ENCODE data around the gene ZNF397. TPM values are rescaled to one million over a fixed set of nuclear protein-coding genes. Genes with fewer than 3 reads are reported as not detected.

Gene ZNF397
- total RNA-seq, 1 experiment from 2014 or later: 9.8 TPM

GRCh38 chr18:35278085-35278484 lies 37.3 kb downstream of the ZNF397 start:
- no peak overlapping the region for H3K27ac ChIP-seq (ENCODE audit: low read length)
- peaks cover 29% of the 10 kb centered on the region for H3K9me3 ChIP-seq (ENCODE audit: control insufficient read depth, insufficient read depth, low read depth, low read length)
- BruUV-seq (replicated peaks): no TSS peak
- H3K4me1 ChIP-seq (ENCODE audit: control insufficient read depth, insufficient read depth, low read length): no peaks in the 10 kb centered on the region
- H3K36me3 ChIP-seq (ENCODE audit: control insufficient read depth, insufficient read depth, low read length): no peaks in the 10 kb centered on the region
- TF ChIP-seq TCF7L2 (IDR thresholded peaks at IDR 0.05; ENCODE audit: low read depth, low read length) (no peak), SIN3A (IDR thresholded peaks at IDR 0.05; ENCODE audit: borderline replicate concordance, insufficient read depth, low read depth, low read length) (no peak), POLR2AphosphoS5 (IDR thresholded peaks at IDR 0.05; ENCODE audit: low read depth, low read length) (no peak), REST (IDR thresholded peaks at IDR 0.05; ENCODE audit: insufficient read depth in 1 of 2, low read depth in 2 of 2, low read length in 1 of 2) (no peak)
- TF ChIP-seq, protein P1, sequence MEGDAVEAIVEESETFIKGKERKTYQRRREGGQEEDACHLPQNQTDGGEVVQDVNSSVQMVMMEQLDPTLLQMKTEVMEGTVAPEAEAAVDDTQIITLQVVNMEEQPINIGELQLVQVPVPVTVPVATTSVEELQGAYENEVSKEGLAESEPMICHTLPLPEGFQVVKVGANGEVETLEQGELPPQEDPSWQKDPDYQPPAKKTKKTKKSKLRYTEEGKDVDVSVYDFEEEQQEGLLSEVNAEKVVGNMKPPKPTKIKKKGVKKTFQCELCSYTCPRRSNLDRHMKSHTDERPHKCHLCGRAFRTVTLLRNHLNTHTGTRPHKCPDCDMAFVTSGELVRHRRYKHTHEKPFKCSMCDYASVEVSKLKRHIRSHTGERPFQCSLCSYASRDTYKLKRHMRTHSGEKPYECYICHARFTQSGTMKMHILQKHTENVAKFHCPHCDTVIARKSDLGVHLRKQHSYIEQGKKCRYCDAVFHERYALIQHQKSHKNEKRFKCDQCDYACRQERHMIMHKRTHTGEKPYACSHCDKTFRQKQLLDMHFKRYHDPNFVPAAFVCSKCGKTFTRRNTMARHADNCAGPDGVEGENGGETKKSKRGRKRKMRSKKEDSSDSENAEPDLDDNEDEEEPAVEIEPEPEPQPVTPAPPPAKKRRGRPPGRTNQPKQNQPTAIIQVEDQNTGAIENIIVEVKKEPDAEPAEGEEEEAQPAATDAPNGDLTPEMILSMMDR (IDR thresholded peaks at IDR 0.05): no peak
- in situ Hi-C loops (cut with HindIII; ENCODE audit: low pct_unique_long_range_greater_than_20kb, low sequenced_read_pairs) (no loop called here), intact Hi-C loops (cut with micrococcal nuclease; ENCODE audit: unreplicated experiment) (no loop called here)
- ChIA-PET CTCF (no interaction called here), POLR2A (no interaction called here)
- no peak for ATAC-seq
- no peak for DNase-seq (ENCODE audit: low read depth, low spot score)
- H3K4me3 ChIP-seq (ENCODE audit: low read depth in 2 of 2, low read length in 2 of 2): no peak overlapping the region
- H3K27me3 ChIP-seq (ENCODE audit: control insufficient read depth, insufficient read depth, low read length): no peaks in the 10 kb centered on the region

GRCh38 chr18:35278969-35279368 lies 38.1 kb downstream of the ZNF397 start:
- in situ Hi-C loops (cut with HindIII; ENCODE audit: low pct_unique_long_range_greater_than_20kb, low sequenced_read_pairs): no loop called here
- CTCF ChIA-PET: no interaction called here
- BruUV-seq (replicated peaks): no TSS peak

More at GRCh38 chr18:35278969-35279368, 38.1 kb downstream of the ZNF397 start:
- no peak for DNase-seq (ENCODE audit: low read depth, low spot score)
- H3K4me3 ChIP-seq (ENCODE audit: low read depth in 2 of 2, low read length in 2 of 2): no peak overlapping the region
- POLR2A ChIA-PET: no interaction called here
- peaks cover 29% of the 10 kb centered on the region for H3K9me3 ChIP-seq (ENCODE audit: control insufficient read depth, insufficient read depth, low read depth, low read length)
- H3K27me3 ChIP-seq (ENCODE audit: control insufficient read depth, insufficient read depth, low read length): no peaks in the 10 kb centered on the region
- no peaks in the 10 kb centered on the region for H3K4me1 ChIP-seq (ENCODE audit: control insufficient read depth, insufficient read depth, low read length)
- ATAC-seq: no peak
- no peaks in the 10 kb centered on the region for H3K36me3 ChIP-seq (ENCODE audit: control insufficient read depth, insufficient read depth, low read length)
- TF ChIP-seq POLR2AphosphoS5 (IDR thresholded peaks at IDR 0.05; ENCODE audit: low read depth, low read length) (no peak), REST (IDR thresholded peaks at IDR 0.05; ENCODE audit: insufficient read depth in 1 of 2, low read depth in 2 of 2, low read length in 1 of 2) (no peak), SIN3A (IDR thresholded peaks at IDR 0.05; ENCODE audit: borderline replicate concordance, insufficient read depth, low read depth, low read length) (no peak), TCF7L2 (IDR thresholded peaks at IDR 0.05; ENCODE audit: low read depth, low read length) (no peak)
- TF ChIP-seq, protein P1 (IDR thresholded peaks at IDR 0.05): no peak
- intact Hi-C loops (cut with micrococcal nuclease; ENCODE audit: unreplicated experiment): no loop called here
- no peak overlapping the region for H3K27ac ChIP-seq (ENCODE audit: low read length)
